SK-N-SH (cell line): ENCODE data around the gene SLC22A4. TPM values are rescaled to one million over a fixed set of nuclear protein-coding genes. Genes with fewer than 3 reads are reported as not detected.

Experiments
- CTCF ChIA-PET: fragments of 300-600, 350-600 bp; formaldehyde crosslinking; extraction: SDS; loops from one replicate; lab custom pipeline; 2021; lab: Yijun Ruan, JAX
- POLR2A ChIA-PET: fragments of 350-600 bp; sonication (Branson Sonifier 250); formaldehyde crosslinking; extraction: SDS; loops from one replicate; lab custom pipeline; 2020; ENCODE audit warnings: antibody characterized with exemption, inconsistent platforms; lab: Yijun Ruan, JAX
- DNase-seq: peaks from one replicate; pipeline ENCODE4 v3.0.0; 2012
- H2AFZ ChIP-seq: fragments of 200-600 bp; sonication (generic); 2 replicates; pipeline ENCODE4 v1.8.1; 2016; ENCODE audit warnings: antibody characterized with exemption, mild to moderate bottlenecking, low read depth
- H3F3A ChIP-seq: fragments of 200-600 bp; sonication (generic); replicated peaks from 2 replicates; pipeline ENCODE3; 2016; ENCODE audit warnings: antibody characterized with exemption, mild to moderate bottlenecking; ENCODE audit not compliant: insufficient read depth
- H3K27ac ChIP-seq, 2 experiments: fragments of 200-500 bp in 1 of 2; fragments of 200-600 bp in 1 of 2; sonication (Bioruptor generic) in 1 of 2; sonication (generic), shearing (Covaris generic) in 1 of 2; 2 replicates each; pipeline versions ENCODE4 v1.5.1 to v1.6.1; 2014 to 2016; ENCODE audit warnings: low read depth in 2 of 2, inconsistent platforms in 1 of 2, low read length in 1 of 2, mild to moderate bottlenecking in 1 of 2, mixed read lengths in 1 of 2
- H3K27me3 ChIP-seq: fragments of 200-600 bp; sonication (generic), shearing (Covaris generic); 2 replicates; pipeline ENCODE4 v1.6.1; 2016; ENCODE audit warnings: mixed run types; ENCODE audit not compliant: insufficient read depth
- H3K36me3 ChIP-seq, 2 experiments: fragments of 200-500 bp in 1 of 2; fragments of 200-600 bp in 1 of 2; sonication (Bioruptor generic) in 1 of 2; sonication (generic) in 1 of 2; replicated peaks in 1 of 2; 2 replicates each; pipeline versions ENCODE3 to v1.5.1; 2014 to 2016; ENCODE audit warnings: low read length in 1 of 2, mild to moderate bottlenecking in 1 of 2; ENCODE audit not compliant: insufficient read depth in 2 of 2, control insufficient read depth in 1 of 2
- H3K4me1 ChIP-seq, 2 experiments: fragments of 200-500 bp in 1 of 2; fragments of 200-600 bp in 1 of 2; sonication (Bioruptor generic) in 1 of 2; sonication (generic), shearing (Covaris generic) in 1 of 2; 2 replicates each; pipeline versions ENCODE4 v1.5.1 to v1.6.1; 2014 to 2016; ENCODE audit warnings: low read depth in 1 of 2, low read length in 1 of 2, mixed run types in 1 of 2; ENCODE audit not compliant: insufficient read depth in 2 of 2, control insufficient read depth in 1 of 2
- H3K4me2 ChIP-seq: fragments of 200-600 bp; sonication (generic), shearing (Covaris generic); 2 replicates; pipeline ENCODE4 v1.6.1; 2017; ENCODE audit warnings: mixed run types
- H3K4me3 ChIP-seq, 2 experiments: fragments of 200-500 bp in 1 of 2; fragments of 200-600 bp in 1 of 2; sonication (Bioruptor generic) in 1 of 2; sonication (generic), shearing (Covaris generic) in 1 of 2; 2 replicates each; pipeline versions ENCODE4 v1.5.1 to v1.8.1; 2014 to 2016; ENCODE audit warnings: low read depth in 2 of 2, inconsistent platforms in 1 of 2, low read length in 1 of 2, mild to moderate bottlenecking in 1 of 2, mixed read lengths in 1 of 2, moderate library complexity in 1 of 2
- H3K79me2 ChIP-seq: fragments of 200-600 bp; sonication (generic); 2 replicates; pipeline ENCODE4 v1.8.1; 2017; ENCODE audit warnings: mild to moderate bottlenecking; ENCODE audit not compliant: insufficient read depth
- H3K9ac ChIP-seq: fragments of 200-600 bp; sonication (generic); 2 replicates; pipeline ENCODE4 v1.6.1; 2017; ENCODE audit warnings: mixed run types
- H3K9me2 ChIP-seq: fragments of 200-600 bp; sonication (generic); 2 replicates; pipeline ENCODE4 v1.6.1; 2017; ENCODE audit warnings: mixed run types
- H3K9me3 ChIP-seq: fragments of 200-600 bp; sonication (generic); 2 replicates; pipeline ENCODE4 v1.6.1; 2017; ENCODE audit warnings: mixed run types, mild to moderate bottlenecking, moderate library complexity
- H4K20me1 ChIP-seq: fragments of 200-600 bp; sonication (generic); 2 replicates; pipeline ENCODE4 v1.6.1; 2017; ENCODE audit warnings: mild to moderate bottlenecking, mixed run types; ENCODE audit not compliant: insufficient read depth
- CHD2 ChIP-seq: fragments of 150-350 bp; IDR thresholded peaks from 2 replicates; pipeline ENCODE4 v1.6.1; 2018; ENCODE audit warnings: low read length; ENCODE audit not compliant: partially characterized antibody
- CTCF ChIP-seq: fragments of 200-600 bp; sonication (generic); IDR thresholded peaks from 2 replicates; pipeline ENCODE4 v1.6.1; 2017; ENCODE audit warnings: antibody characterized with exemption, mild to moderate bottlenecking, moderate library complexity
- ELF1 ChIP-seq: IDR thresholded peaks from 2 replicates; pipeline ENCODE4 v1.4.0; 2012
- EZH2phosphoT487 ChIP-seq: fragments of 200-600 bp; sonication (generic); IDR thresholded peaks from 2 replicates; pipeline ENCODE4 v1.6.1; 2017; ENCODE audit warnings: low read depth, mixed run types, mild to moderate bottlenecking, antibody characterized with exemption, moderate library complexity, borderline replicate concordance
- FOSL2 ChIP-seq: IDR thresholded peaks from 2 replicates; pipeline ENCODE4 v1.4.0; 2012; ENCODE audit warnings: low read depth, mild to moderate bottlenecking, moderate library complexity, borderline replicate concordance
- FOXJ3 ChIP-seq: sonication (generic); formaldehyde crosslinking; IDR thresholded peaks from 2 replicates; pipeline ENCODE4 v1.5.1; 2020; ENCODE audit warnings: mild to moderate bottlenecking, missing genetic modification reagents
- GABPA ChIP-seq: IDR thresholded peaks from 2 replicates; pipeline ENCODE4 v1.4.0; 2012; ENCODE audit warnings: low read depth, mild to moderate bottlenecking
- GATA2 ChIP-seq: sonication (generic); formaldehyde crosslinking; IDR thresholded peaks from 2 replicates; pipeline ENCODE4 v1.5.0; 2020; ENCODE audit warnings: mild to moderate bottlenecking, missing genetic modification reagents
- IRF3 ChIP-seq: fragments of 150-350 bp; IDR thresholded peaks from 2 replicates; pipeline ENCODE4 v1.6.1; 2016; ENCODE audit warnings: mild to moderate bottlenecking, low read depth, low read length
- JUND ChIP-seq: IDR thresholded peaks from 2 replicates; pipeline ENCODE4 v1.4.0; 2012
- MXI1 ChIP-seq: IDR thresholded peaks from 2 replicates; pipeline ENCODE4 v1.6.1; 2012; ENCODE audit warnings: mild to moderate bottlenecking, low read depth, low read length, improper control_type of control experiment
- NFIC ChIP-seq: IDR thresholded peaks from 2 replicates; pipeline ENCODE4 v1.4.0; 2012; ENCODE audit warnings: borderline replicate concordance
- NRF1 ChIP-seq: IDR thresholded peaks from 2 replicates; pipeline ENCODE4 v1.6.1; 2012; ENCODE audit warnings: low read depth, mild to moderate bottlenecking, low read length
- PBX3 ChIP-seq: IDR thresholded peaks from 2 replicates; pipeline ENCODE4; 2012
- RCOR1 ChIP-seq: fragments of 150-350 bp; IDR thresholded peaks from 2 replicates; pipeline ENCODE4 v1.6.1; 2017; ENCODE audit warnings: antibody characterized with exemption, low read length
- RFX5 ChIP-seq: IDR thresholded peaks from 2 replicates; pipeline ENCODE4 v1.6.1; 2012; ENCODE audit warnings: mild to moderate bottlenecking, improper control_type of control experiment, low read length
- RXRA ChIP-seq: IDR thresholded peaks from 2 replicates; pipeline ENCODE4 v1.4.0; 2012; ENCODE audit warnings: low read depth, mild to moderate bottlenecking, borderline replicate concordance
- TCF12 ChIP-seq: IDR thresholded peaks from 2 replicates; pipeline ENCODE4 v1.4.0; 2012
- TEAD4 ChIP-seq: IDR thresholded peaks from 2 replicates; pipeline ENCODE4 v1.4.0; 2012; ENCODE audit warnings: mild to moderate bottlenecking, borderline replicate concordance; ENCODE audit not compliant: insufficient read depth
- USF1 ChIP-seq: IDR thresholded peaks from 2 replicates; pipeline ENCODE4 v1.4.0; 2012; ENCODE audit warnings: low read depth, borderline replicate concordance
- USF2 ChIP-seq: fragments of 150-350 bp; IDR thresholded peaks from 2 replicates; pipeline ENCODE4 v1.6.1; 2017; ENCODE audit warnings: antibody characterized with exemption, low read length, low read depth, borderline replicate concordance
- YY1 ChIP-seq: IDR thresholded peaks from 2 replicates; pipeline ENCODE4 v1.4.0; 2012; ENCODE audit warnings: low read depth, mild to moderate bottlenecking
- WGBS: methylation state at CpG from one replicate; pipeline ENCODE4 v1.1.6; 2017; ENCODE audit warnings: low lambda C conversion rate; 5-methylcytosine and 5-hydroxymethylcytosine counted together
- polyA plus RNA-seq, 3 experiments: library from polyadenylated mRNA; depleted of rRNA; stranded (reverse); fragments of >200 nt; gene quantifications; 2 replicates each; pipeline ENCODE4 v1.2.3, GENCODE V29; 2012

SLC22A4 gene
- polyA plus RNA-seq, 1 of the 3 experiments (the other 2 are of a cell fraction), result 3.3 TPM

- Histone ChIP-seq H3K79me2 (no peaks in the 10 kb centered on the region), H3K4me3 (no peak overlapping the region), H4K20me1 (no peaks in the 10 kb centered on the region), H3K9me3 (no peaks in the 10 kb centered on the region), H3K27ac (no peak overlapping the region), H2AFZ (no peak overlapping the region), H3K9me2 (no peaks in the 10 kb centered on the region), H3K4me2 (no peak overlapping the region), H3K27me3 (no peaks in the 10 kb centered on the region), H3K4me1 (no peaks in the 10 kb centered on the region; a peak in 1 of 4 replicates), H3F3A (no peaks in the 10 kb centered on the region), H3K9ac (no peak overlapping the region), H3K36me3 (peaks cover 0 to 9% of the 10 kb centered on the region in 2 experiments)
- POLR2A ChIA-PET, result interaction anchor here (0.6 kb wide), 1 partner anchor 442 kb away, joined by 4 read pairs; no protein-coding TSS in a partner anchor
- CTCF ChIA-PET, result interaction anchor here (1.0 to 1.6 kb wide), 2 partner anchors 111 to 123 kb away, joined by 4 to 9 read pairs; no protein-coding TSS in a partner anchor
- 67% methylated on average over 3 of the region's 3 CpGs for WGBS
- TF ChIP-seq EZH2phosphoT487 (no peak), NRF1 (no peak), RXRA (no peak), USF2 (no peak), RFX5 (no peak), FOXJ3 (no peak), CTCF (no peak), FOSL2 (no peak), ELF1 (no peak), IRF3 (no peak), PBX3 (no peak), YY1 (no peak), TCF12 (no peak)
- no peak for DNase-seq
These were observed 84.4 kb downstream of the SLC22A4 start for GRCh38 chr5:132378580-132378979.

GRCh38 chr5:132380047-132380446, 85.9 kb downstream of the SLC22A4 start:
- Histone ChIP-seq H3K9ac (no peak overlapping the region), H3K9me2 (no peaks in the 10 kb centered on the region), H3K9me3 (no peaks in the 10 kb centered on the region), H3K27me3 (no peaks in the 10 kb centered on the region), H3K4me2 (no peak overlapping the region), H3K4me3 (no peak overlapping the region), H4K20me1 (no peaks in the 10 kb centered on the region), H3K79me2 (no peaks in the 10 kb centered on the region), H3K36me3 (peaks cover 0 to 20% of the 10 kb centered on the region in 2 experiments), H3K4me1 (peaks cover 0 to 1% of the 10 kb centered on the region in 2 experiments; a peak in 1 of 4 replicates), H2AFZ (no peak overlapping the region), H3F3A (no peaks in the 10 kb centered on the region), H3K27ac (no peak overlapping the region)
- WGBS, result 96% methylated on average over 6 of the region's 6 CpGs
- ChIA-PET POLR2A (no interaction called here), CTCF (interaction anchor here (1.4 to 1.5 kb wide), 2 partner anchors 87 to 200 kb away, joined by 3 to 4 read pairs; no protein-coding TSS in a partner anchor)
- DNase-seq, result no peak
- TF ChIP-seq JUND, result no peak
- no peak for TF ChIP-seq FOSL2
- no peak for TF ChIP-seq PBX3
- no peak for TF ChIP-seq USF1
- no peak for TF ChIP-seq MXI1
- TF ChIP-seq GABPA, result no peak
- no peak for TF ChIP-seq CHD2
- TF ChIP-seq RCOR1, result no peak
- no peak for TF ChIP-seq NFIC
- no peak for TF ChIP-seq GATA2 (CRISPR knock-in tag)
- TF ChIP-seq TEAD4, result no peak
